NCI-H128 (cell line): Measurements from ENCODE around the gene NAGLU.

Experiments used
- DNase-seq: peaks from one replicate; lab custom pipeline; 2025; ENCODE audit not compliant: unreplicated experiment; lab: John Stamatoyannopoulos, UW

Gene NAGLU

DNA sequence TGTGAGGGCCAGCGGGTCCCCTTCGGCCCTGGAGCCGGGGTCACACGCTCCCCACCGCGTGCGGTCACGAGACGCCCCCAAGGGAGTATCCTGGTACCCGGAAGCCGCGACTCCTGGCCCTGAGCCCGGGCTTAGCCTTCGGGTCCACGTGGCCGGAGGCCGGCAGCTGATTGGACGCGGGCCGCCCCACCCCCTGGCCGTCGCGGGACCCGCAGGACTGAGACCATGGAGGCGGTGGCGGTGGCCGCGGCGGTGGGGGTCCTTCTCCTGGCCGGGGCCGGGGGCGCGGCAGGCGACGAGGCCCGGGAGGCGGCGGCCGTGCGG, at the start of gene NAGLU:
NAGLU (plus strand) TSS at position 194 of the 324 bp plus-strand sequence; CDS start at position 226, 32 bp downstream.
- peak; percentile 39 for DNase-seq

DNA sequence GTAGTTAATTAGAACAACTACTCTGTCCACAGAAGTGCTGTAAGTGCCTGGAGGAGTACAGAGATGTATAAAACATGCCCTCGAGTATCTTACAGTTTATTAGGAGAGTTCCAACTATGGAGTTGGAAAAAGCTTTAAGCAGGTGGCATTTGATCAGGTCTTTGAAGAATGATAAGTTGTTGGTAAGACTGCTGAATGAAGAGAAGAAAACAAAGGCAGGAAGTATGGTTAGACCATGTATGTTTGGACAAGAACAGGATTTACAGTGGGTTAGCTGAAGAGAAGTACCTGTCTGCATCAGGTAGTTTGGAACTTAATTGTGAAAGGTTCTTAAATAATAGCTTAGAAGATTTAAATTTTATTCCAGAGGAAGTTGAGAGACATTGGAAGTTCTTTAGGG, 48.0 kb upstream of the NAGLU start:
- DNase-seq: no peak

DNA sequence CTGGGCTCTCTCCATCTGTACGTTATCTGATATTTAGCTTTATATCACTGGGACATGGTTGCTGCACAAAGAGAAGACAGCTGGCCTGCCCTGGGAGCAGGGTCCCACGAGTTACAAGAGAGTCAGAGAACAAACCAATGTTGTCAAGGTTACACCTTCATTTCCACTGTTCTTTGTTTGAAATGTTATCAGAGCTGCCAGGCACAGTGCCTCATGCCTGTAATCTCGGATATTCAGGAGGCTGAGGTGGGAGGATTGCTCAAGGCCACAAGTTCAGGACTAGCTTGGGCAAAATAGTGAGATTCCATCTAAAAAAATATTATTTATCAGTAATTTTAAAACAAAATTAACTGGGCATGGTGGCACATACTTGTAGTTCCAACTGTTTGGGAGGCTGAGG, 42.7 kb upstream of the NAGLU start:
- no peak for DNase-seq

DNA sequence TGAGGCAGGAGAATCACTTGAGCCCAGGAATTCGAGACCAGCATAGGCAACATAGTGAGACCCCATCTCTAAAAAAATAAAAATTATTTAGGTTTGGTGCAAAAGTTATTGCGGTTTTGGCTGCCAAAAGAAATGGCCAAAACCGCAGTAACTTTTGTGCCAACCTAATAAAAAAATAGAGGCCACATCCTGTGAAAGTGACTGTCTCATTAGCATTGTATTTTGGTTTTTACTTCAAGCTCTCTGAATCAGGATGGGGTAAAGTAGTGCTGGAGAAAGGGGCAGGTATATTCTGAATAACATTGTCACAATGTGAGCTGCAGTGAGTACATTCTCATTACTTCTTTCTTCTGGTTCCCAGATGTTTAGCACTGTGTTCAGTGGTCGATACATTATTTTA, 41.4 kb upstream of the NAGLU start:
- DNase-seq: no peak

DNA sequence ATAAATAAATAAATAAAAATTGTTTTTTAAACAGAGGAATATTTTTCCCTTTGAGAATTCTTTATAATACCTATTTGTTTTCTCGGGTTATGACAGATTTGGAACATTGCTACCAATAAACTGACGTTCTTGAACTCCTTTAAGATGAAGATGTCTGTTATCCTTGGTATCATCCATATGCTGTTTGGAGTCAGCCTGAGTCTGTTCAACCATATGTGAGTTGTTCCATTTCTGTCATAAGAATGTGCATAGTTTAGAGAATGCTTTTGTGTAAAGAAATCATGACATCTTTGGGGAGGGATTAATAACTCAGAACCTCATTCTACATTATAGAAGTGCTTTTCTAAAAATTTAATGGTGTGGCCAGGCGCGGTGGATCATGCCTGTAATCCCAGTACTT, 37.2 kb upstream of the NAGLU start:
- DNase-seq: no peak

DNA sequence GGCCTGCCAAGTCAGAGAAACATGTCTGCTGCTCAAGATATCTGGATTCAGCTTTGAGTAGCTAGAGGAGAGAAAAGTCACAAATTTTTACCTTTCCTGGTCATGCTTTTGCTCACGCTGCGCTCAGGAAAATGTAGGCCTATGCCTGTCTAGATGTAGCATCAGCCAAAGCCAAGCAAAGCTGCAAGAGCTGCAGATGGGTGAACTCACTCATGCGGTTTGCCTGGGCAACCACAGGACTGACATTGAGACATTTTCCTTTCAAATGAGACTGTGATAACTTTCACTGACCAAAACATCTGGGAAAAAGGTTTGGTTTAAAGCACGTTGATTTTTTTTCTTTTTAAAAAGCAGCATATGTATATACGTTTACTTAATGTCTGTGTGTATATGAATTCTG, 34.0 kb upstream of the NAGLU start:
- no peak for DNase-seq

DNA sequence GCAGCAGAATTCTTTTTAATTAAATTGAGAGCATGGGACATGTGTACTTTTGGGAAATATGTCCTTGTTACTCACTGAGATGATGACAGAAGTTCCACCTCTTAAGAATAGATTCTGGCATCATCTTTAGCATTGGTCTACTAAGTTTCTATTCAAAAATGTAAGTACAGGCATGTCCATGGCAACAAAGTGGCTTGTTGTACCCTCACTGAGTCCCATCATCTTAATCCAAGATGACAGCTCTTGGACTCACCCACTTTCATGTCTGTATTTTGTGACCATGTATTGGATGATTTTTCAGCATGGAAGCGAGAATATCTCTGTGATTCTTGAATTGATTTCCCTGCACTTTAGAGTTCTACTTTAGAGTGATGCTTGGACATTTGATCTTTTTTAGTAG, 33.1 kb upstream of the NAGLU start:
- DNase-seq: no peak

DNA sequence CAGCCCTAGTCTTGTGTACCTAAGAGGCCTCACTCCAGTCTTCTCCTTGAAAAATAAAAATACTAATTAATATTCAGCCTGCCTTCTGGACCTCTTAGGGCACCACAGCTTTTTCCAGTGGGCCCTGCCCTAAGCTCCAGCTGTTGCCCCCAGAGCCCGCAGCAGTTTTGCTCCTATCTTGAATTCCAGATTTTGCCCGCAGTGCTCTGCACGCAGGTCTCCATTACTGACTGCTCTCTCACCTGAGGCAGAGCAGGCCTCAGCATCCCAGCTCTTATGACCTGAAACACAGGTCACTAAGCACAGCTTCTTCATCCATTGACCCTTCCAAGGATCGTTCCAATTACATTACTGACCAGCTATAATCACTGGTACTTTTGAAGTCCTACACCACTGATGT, 28.4 kb upstream of the NAGLU start:
- no peak for DNase-seq

DNA sequence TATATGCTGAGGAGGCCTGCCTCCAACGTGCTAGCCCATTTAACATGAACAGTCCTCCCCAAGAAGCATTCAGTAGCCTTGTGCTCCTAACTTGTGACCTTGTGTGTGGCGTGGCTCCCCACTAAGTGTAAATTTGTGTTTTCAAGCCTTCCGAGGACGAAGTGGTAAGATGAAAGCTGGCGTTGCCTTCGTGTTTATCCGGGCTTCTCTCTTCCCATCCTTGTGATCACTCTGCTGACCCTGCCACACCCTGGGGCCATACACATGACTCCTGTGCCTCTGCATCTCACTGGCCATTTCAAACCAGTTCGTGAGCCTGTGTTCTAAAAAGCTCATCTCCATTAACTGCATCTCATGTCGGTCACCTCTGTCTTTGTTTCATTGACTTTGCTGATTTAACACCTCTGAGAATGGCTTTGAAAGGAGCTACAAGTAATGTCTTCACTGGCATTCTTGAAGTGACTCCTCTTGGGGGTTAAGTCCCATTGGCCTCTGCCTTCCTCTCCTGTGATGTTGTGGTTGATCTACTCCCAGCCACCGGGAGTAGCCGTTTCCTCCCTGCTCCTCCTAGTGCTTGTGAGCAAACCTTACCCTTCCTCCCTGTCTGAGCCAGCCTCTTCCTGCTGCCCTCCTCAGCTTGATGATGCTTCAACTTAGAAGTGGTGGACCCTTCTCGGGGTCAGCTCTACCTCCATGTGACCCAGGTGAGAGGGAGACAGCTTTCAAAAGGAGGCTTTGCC, 27.4 kb upstream of the NAGLU start:
- no peak for DNase-seq

DNA sequence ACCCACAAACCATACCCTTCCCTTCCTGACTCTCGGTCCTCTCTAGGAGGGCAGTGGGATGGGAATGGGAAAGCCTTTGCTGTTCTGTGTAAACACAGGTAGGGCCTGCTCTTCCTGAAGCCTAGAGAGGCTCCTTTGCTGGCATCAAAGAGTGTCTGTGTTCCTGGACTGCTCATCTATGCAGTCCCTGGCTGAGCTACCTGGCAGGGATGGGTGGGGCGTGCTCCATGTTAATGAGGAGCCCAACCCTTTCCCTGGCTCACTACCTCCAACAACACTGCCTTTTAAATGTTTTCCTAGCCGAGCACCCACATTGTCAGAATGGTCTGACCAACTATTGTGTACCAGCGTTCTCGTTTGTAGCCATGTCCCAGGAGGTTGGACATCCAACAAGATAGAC, 26.6 kb upstream of the NAGLU start:
- DNase-seq: no peak

DNA sequence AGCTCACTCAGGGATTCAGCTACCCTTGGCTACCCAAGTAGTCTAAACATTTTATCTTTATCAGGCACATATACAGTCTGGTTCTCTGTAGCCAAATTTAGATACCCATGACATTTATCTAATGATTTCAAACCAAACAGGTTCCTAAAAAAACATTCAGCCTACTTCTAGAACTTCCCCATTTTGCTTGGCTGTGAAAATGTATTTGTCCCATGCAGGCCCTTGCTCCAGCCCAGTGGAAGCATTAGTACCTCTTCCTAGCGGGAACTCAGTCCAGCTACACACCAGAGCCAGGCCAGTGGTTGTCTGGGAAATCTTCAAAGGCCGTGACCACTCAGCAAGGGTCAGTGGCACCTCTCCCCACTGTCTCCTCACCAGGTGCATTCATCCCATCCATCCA, 26.2 kb upstream of the NAGLU start:
- no peak for DNase-seq

DNA sequence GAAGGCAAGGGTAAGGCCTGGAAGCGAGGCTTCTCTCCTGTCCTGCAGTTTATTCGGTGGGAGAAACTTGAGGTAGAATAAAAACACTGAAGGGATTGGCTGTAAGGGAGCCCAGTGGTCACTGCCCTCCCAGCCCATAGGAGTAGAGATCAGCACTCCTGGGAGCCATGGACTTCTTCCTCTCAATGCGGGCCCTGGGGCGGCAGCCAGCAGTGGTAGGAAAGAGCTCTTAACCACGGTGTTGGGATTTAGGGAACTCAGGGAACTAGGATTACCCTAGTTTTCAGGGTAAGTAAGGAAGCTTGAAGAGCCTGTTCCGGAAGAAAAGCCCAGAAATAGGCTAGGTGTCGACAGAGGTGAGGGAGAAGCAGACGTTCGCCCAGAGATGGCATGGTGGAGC, 23.8 kb upstream of the NAGLU start:
- DNase-seq: no peak

DNA sequence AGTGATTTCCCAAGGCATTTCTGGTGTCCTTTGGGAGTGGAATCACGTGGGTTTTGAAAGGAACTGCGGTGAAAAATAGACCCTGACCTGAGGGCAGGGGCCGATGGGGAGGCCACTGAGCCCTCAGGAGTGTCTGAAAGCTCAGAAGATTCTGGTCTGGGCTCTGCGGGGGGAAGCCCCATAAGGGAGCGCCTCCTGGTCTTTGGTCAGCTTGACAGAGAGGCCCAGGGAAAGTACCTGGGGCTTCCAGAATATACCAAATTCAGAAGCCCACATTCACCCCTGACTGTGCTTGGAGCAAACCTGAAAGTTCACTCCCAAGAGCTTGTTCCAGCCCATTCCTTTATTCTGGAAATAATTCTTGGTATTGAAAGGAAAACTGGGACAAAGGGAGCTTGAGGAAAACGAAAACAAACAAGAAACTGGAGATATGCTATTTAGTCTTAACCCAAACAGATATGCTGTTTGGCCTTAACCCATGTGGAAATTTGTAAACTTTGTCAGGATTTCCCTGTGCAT, 23.2 kb upstream of the NAGLU start:
- no peak for DNase-seq

DNA sequence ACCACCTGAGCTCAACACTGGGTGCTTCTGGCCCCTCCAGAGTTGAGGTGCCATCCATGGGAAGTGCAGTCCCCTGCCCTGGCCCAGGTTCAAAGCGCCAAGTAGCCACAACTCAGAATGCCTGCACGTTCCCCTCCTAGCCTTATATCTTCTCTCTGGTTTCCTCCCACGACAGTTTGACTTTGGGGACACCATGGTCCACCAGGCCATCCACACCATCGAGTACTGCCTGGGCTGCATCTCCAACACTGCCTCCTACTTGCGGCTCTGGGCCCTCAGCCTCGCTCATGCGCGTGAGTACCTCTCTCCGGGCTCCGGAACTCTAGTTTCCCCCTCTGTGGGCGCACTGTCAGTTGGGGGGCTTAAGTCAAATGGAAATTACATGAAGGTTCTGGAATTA, 22.4 kb upstream of the NAGLU start:
- DNase-seq: no peak

DNA sequence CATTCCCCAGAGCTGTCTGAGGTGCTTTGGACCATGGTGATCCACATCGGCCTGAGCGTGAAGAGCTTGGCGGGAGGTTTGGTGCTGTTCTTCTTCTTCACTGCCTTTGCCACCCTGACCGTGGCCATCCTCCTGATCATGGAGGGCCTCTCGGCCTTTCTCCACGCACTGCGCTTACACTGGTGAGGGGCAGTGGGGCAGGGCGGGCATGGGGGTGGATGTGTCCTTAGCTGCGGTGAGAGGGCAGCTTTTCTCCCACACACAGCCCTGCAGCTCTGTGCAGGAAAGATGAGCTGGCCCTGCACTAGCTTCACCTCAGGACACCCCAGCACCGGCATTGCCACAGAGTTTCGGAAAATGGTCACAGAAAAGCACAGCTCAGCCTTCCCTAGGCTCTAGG, 21.8 kb upstream of the NAGLU start:
- no peak for DNase-seq

DNA sequence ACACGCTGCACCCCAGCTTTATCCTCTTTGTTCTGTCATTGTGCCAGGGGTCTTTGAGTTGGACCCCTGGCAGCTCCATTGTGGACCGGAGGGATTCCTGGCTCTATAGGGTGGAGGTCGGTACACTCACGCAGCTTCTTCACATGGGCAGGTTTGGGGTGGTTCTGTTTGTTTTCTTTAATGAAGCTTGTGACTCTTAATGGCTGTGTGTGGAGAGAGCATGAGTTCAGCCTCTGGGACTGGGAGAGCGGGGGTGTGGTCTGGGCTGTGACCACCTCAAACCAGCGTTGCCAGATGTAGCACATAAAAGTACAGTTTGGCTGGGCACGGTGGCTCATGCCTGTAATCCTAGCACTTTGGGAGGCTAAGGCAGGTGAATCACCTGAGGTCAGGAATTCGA, 21.2 kb upstream of the NAGLU start:
- no peak for DNase-seq

DNA sequence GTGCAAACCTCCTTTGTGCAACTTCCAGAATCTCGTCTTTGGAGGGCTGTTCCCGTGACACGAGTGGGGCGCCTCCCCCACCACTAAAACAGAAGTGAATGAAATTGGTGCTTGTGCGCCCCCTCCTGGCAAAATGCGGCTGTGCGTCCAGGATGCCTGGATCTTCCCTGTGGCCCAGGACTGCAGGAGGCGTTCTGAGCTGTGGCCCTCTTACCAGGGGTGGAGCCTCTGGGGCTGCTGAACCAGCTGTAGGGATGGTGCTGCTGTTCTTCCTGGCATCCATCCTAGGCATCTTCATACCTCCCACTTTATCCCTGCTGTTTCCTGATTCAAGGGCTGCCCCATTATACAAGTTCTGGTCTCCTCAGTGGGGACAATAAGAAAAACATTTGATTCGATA, 18.5 kb upstream of the NAGLU start:
- peak; percentile 1 for DNase-seq

DNA sequence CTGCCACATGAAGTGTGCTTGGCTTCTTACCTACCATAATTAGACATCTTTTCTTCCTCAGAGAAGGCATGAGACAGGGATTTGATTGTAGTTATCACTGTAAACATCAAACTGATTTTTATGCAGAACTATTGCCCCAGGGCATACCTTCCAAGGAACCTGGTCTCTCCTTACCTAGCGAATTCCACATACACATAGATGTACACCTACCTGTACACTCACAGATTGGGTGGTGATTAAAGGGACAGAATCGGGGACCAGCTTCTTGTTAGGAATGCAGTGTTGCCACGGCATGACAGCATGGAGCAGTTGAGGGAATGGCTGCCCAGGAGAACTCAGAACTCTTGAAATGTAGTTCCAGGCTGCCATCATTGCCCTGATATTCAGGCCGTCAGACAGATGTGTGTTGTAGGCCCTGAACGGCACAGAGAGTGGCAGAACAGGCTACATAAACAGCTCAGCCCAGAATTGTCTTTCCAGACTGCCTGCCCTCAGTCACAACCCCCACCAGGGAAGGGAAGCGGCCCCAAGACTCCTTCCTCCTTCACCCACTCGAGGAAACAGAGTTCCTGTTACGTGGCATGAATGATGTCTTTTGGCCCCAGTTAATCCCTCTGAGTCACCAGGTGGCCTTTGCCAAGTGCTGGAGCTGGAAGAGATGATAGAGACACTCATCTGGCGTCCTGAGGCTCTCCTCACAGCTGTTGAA, 17.8 kb upstream of the NAGLU start:
- no peak for DNase-seq

DNA sequence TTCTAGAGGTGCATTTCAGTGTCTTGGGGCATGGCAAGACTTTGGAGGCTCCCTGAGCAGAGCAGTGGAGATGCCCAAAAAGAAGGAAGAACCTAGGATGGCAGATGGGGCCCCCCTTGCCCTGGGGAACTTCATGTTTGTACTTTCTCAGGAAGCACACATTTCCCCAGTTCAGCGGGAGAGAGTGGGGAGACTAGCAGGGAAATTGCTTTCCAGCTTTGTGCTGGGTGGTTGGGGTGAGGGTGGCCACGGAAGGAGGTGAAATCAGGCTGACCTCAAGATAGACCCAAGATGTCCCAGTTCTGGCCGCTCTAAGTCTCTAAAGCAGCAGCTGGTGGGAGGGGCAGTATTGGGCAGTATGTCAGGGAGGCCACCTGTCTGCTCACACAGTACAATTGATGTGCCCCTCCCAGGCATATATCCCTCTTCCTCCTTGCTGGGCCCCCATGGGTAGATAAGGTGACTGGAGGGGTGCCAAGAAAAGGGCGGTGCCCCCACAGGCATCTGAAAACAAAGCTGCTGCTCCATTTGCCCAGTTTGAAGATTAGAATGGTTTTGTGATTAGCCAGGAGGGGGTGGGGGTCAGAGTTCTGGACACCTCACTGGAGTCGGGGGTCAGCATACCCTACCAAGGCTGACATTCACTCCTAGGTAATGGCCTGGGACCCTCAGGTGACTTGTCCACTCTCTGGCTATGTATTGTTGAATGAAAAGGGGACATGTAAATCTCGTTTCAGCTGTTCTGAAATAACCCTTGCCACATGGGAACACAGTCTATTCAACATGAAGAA, 17.1 kb upstream of the NAGLU start:
- no peak for DNase-seq

DNA sequence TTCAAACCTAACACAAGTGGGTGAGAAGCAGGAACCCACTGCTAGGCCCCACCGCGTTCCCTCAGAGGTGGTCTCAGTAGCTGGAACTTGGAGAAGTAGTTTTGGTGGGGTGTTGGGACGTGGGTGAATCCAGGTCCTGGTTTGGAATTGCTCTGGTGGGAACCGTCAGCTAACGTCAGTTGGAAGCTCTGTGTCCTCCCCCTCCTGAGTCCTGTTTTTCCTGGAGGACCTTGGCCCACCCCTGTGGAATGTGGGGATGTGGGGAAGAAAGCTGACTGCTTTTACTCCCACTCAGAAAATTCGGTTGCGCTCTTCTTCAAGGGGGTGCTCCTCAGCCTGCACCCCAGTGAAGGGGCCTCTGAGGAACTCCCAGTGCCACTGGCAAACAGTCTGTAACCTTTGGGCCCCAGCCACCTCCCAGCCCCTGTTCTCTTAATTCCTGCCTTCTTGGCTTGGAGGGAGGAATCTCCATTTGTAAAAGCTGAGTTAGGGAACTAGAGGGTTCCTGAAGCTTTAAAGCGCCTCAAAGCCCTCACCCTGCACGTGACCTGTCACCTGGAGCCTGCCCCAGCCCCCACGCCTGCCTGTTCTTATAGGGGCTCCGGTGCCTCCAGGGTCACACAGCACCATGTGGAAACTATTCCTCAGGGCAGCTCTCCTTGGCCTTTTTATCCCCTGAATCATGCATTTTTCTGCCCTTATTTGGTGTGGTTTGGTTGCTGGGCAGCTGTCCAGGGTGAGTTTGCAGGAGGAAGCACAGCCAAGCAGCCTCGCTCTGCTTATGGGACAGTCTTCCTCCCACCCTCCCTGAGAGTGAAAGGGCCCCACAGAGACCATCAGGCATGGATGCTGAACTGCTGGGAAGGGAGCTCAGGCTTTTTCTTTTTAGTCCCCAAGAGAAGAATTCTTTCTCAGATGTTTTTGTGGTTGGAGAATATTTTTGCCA, 16.2 kb upstream of the NAGLU start:
- DNase-seq: no peak

DNA sequence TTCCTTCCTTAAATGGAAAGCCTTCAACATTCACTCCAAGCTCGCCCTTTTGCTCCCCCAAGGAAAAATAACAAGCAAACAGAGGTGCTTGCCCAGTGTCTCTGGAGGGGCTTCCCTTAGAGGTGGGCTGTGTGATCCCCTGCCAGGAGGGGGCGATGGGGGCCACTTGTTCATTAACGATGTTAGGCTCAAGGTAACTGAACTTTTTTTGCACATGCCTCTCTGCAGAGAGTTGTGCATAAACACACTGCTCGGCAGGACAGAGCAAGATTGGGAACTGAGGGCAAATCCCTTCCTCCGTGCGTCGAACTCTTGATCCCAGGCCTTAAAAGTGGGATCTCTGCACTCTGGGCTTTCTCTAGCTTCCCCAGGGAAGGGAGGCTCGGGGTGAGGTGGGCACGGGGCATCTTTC, 15.5 kb upstream of the NAGLU start:
- no peak for DNase-seq
